HG03469 (cell line): ENCODE results near the gene RPS6KA4.
"Not testable (repeated sequence)": the region's sequence is repeated elsewhere in the genome, so short reads cannot be mapped to it uniquely, and the experiment has no call there.

Source experiments
- ATAC-seq: cut with Tn5 transposase; IDR thresholded peaks from one replicate; pipeline ENCODE4 v1.9.1; 2021; ENCODE audit warnings: mild to moderate bottlenecking, moderate library complexity, moderate number of reproducible peaks; ENCODE audit not compliant: unreplicated experiment

RPS6KA4 gene

DNA sequence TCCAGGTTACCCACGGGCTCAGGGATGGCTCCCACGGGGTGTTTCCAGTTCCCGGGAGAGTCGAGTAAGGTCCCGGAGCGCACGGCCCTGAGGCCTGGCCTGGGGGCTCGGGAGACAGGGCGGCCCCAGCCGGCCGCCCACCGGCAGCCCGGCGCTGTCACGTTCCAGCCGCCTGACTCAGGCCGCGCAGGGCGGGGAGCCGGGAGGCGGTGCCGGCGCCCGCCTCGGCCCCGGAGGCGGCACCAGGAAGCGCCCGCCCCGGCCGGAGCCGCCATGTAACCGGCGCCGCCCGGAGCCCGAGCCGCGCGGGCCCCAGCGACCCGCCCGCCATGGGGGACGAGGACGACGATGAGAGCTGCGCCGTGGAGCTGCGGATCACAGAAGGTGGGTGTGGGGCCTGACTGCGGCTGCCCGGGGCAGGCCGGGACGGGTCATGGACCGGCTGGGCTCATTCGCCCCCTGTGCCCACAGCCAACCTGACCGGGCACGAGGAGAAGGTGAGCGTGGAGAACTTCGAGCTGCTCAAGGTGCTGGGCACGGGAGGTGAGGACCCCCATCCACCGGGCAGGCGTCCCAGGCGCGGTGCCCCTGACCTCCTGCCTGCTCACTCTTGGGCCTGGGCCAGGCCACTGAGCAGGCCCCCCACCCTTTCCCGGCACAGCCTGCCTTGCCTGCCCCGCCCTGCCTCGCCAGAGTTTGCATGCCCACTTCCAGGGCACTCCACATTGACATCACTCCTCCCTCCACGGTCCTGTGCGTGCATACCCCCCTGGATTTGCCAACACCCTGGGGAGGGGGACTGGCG, at the start of gene RPS6KA4:
Gene RPS6KA4, plus strand, starts transcription at position 256 of the 805 bp plus-strand sequence. Its CDS starts 74 bp downstream, at position 330.
- ATAC-seq: no peak

DNA sequence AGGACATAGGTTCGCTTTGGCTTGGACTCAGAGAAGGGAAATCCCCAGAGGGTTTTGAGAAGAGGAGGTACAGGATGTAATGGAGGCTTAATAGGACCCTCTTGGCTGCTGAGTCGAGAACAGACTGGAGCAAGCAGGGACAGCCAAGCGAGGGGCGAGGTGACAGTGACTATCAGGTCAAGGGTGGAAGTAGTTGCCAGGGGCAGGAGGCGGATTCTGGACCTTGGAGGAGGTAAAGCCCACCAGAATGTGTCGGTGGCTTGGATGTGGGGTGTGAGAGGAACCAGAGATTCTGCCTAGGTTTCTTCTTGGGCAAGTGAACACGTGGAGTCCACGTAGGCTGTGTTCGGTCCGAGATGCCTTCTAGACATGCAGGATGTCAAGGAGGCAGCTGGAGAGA, 46.0 kb upstream of the RPS6KA4 start:
- ATAC-seq: no peak

DNA sequence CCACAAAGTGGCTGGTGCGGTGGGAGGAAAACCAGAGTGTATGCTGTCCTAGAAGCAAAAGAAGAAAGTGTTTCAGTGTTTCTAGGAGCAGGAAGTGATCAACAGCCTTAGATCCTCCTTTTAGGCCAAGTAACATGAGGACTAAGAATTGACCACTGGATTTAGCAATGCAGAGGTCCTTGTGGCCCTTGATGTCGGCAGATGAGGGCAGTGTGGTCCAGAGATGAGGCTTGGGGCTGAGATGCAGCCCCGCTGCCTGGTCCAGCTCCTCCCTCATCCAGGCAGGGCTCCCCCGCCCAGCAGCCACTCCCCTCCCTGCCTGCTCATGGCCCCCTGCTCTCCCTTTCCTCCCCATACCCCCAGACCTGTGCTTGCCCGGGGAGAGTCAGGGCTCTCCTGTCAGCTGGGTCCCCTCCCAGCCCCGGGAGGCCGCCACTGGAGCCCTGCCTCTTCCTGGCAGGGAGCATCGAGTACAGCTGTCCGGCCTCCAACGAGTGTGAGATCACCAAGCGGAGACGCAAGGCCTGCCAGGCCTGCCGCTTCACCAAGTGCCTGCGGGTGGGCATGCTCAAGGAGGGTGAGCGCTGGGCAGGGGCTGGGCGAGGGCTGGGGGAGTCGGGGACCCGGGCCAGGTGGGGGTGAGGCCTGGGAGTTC, 45.3 kb upstream of the RPS6KA4 start:
- no peak for ATAC-seq

DNA sequence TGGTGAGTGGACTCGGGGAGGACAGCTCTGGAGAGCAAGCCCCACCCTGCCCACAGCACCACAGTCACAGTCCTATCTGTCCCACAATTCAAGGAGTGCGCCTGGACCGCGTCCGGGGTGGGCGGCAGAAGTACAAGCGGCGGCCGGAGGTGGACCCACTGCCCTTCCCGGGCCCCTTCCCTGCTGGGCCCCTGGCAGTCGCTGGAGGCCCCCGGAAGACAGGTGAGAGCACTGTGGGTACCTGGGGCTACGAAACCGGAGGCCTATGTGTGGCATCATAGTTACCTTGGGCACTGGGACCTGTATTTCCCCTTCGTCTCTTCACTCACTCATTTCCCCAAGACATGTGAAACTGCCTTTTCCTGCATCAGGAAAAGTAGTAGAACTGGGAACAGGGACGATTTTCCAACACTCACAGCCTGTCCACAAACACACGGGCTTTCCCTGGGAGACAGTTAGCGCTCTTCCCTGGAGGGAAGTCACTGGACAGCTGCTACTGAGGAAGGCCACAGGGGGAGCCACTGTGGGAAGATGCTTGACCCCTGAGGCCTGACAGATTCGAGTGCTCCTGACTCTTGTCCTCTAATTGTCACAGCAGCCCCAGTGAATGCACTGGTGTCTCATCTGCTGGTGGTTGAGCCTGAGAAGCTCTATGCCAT, 44.7 kb upstream of the RPS6KA4 start:
- ATAC-seq: no peak

DNA sequence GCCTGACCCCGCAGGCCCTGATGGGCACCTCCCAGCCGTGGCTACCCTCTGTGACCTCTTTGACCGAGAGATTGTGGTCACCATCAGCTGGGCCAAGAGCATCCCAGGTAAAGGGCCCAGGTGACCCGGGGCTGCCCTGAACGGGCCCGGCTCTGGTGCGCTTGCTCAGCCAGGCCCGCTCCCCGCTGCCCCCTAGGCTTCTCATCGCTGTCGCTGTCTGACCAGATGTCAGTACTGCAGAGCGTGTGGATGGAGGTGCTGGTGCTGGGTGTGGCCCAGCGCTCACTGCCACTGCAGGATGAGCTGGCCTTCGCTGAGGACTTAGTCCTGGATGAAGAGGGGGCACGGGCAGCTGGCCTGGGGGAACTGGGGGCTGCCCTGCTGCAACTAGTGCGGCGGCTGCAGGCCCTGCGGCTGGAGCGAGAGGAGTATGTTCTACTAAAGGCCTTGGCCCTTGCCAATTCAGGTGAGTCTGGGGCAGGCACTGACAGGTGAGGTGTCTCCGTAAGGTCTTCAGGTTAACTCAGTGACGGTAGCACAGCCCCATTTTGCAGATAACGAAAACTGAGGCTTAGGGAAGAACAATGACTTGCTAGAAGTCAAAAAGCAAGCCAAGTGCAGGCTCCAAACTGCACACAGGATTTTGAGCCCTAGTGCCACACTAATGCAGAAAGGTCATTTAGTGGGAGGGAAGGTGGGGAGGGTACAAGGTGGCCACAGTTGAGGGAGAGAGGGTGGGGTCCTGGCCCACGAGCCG, 44.0 kb upstream of the RPS6KA4 start:
- no peak for ATAC-seq

DNA sequence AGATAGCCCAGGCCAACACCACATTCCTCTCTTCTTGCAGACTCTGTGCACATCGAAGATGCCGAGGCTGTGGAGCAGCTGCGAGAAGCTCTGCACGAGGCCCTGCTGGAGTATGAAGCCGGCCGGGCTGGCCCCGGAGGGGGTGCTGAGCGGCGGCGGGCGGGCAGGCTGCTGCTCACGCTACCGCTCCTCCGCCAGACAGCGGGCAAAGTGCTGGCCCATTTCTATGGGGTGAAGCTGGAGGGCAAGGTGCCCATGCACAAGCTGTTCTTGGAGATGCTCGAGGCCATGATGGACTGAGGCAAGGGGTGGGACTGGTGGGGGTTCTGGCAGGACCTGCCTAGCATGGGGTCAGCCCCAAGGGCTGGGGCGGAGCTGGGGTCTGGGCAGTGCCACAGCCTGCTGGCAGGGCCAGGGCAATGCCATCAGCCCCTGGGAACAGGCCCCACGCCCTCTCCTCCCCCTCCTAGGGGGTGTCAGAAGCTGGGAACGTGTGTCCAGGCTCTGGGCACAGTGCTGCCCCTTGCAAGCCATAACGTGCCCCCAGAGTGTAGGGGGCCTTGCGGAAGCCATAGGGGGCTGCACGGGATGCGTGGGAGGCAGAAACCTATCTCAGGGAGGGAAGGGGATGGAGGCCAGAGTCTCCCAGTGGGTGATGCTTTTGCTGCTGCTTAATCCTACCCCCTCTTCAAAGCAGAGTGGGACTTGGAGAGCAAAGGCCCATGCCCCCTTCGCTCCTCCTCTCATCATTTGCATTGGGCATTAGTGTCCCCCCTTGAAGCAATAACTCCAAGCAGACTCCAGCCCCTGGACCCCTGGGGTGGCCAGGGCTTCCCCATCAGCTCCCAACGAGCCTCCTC, 43.1 kb upstream of the RPS6KA4 start:
- ATAC-seq: not testable (repeated sequence)

DNA sequence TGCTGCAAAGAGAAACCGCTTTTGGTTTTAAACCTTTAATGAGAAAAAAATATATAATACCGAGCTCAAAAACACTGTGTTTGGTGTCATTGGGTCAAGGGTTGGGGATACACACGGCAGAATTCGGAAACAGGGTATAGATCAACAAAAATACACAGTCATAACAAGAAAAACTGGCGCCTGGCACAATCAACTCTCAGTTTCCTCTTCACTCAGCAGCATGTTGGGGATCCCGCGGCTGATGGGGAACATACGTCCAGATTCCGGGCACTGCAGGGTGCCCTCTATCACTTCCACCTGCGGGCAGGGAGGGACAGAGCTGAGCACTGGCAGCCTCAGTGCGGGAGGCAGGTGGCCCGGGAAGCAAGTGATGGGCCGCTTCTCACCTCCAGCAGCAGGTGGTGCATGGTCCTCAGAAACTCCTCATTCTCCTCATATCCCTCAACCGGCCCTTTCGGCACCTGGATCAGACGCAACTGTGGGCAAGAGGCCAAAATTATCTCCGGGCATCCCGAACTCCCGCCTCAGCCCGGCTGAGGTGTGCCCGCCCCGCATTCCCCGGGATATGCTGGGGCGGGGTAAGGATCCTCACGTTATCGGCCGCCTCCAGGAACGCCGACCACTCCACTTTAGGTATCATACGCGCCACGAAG, 42.2 kb upstream of the RPS6KA4 start:
- ATAC-seq: no peak

DNA sequence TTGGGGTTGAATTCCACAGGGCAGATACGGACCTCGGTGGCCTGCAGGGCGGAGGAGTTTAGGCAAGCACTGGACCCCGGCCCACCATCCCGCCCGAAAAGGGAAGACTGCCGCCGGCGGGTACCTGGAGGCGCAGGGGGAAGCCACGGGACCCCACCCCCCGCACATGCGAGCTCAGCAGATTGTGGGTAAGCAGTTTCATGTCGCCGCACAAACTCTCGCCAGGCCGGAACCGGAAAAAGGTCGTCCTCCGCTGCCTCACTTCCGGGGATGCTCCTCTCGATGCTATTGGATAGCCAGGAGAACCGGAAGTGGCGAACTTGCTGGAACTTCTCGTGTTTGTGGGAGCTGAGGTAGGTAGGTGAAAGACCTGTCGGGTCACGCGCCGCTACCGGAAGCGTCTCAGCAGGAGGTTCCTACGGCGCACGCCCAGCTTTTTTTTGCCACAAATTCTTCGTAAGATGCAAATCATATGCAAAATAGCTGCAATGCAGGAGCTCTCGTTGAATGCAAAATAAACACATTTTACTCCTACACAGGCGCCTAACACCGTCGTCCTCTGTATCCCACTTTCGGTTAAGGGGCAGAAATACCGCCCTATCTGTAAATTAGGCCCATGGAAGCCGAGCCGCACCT, 41.5 kb upstream of the RPS6KA4 start, which contains the start of gene TRMT112:
Gene TRMT112, minus strand, starts transcription at position 235 of the 636 bp plus-strand sequence. Its CDS starts 33 bp downstream, at position 202.
- ATAC-seq: peak; percentile 37

DNA sequence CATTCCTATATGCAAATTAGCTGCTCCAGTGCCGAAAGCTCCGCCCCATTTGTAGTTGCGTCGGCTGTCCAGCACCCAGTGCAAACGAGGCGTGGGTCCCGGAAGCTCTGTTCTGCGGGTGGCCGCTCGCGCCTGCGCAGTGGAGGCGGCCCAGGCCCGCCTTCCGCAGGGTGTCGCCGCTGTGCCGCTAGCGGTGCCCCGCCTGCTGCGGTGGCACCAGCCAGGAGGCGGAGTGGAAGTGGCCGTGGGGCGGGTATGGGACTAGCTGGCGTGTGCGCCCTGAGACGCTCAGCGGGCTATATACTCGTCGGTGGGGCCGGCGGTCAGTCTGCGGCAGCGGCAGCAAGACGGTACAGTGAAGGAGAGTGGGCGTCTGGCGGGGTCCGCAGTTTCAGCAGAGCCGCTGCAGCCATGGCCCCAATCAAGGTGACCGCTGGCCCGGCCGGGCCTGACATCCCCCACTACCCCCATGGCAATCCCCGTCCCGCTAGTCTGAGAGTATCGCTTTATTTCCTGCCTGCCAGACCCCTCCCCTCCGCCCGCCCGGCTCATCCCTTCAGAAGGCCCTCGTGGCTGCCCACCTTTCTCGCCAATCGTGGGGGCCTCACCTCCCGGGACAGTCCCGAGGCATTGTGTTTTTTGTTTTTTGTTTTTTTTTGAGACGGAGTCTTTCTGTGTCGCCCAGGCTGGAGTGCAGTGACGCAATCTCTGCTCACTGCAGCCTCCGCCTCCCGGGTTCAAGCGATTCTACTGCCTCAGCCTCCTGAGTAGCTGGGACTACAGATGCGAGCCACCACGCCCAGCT, 40.8 kb upstream of the RPS6KA4 start, which contains the start of gene PRDX5:
Gene PRDX5, plus strand, starts transcription at position 161 of the 805 bp plus-strand sequence. Its CDS starts 95 bp downstream, at position 256.
- ATAC-seq: peak; percentile 45

DNA sequence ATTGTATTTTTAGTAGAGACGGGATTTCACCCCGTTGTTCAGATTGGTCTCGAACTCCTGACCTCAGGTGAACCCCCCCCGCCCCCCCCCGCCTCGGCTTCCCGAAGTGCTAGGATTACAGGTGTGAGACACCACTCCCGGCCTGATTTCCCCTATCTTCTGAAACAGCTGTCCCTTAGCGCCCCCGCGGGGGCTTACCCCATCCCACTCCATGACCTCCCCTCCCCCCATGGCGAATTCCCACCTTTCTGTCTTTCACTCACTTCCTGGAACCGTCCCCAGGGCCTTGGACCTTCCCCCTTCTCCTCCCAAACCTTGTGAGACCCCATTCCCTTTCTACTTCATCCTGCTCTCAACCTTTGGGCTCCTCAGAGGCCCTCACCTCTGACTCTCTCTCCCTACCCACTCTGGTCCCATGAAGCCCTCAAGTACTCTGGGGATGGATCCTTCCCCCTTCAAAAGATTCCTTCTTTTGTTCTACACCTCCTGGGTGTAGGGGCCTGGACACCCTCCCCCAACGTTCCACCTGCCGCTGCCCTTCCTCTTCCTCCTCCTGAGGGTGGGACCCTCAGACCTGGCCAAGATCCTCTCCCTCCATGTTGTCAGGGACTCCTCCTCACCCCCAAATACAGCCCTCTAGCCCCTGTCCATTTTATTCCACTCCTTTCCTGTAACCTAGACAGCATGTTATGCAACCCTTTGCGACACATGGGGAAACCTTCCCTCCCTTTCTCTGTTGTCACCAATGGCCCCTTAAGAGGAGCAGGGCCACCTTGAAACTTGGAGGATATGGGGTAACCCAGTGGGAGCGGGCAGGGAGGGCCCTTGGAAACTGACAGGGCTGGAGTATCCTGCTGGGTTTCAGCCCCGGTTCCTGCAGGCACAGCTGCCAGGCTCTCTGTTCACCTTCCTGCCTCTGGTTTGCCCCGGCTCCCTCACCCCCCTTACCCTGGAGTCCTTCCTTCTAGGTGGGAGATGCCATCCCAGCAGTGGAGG, 39.9 kb upstream of the RPS6KA4 start:
- no peak for ATAC-seq

DNA sequence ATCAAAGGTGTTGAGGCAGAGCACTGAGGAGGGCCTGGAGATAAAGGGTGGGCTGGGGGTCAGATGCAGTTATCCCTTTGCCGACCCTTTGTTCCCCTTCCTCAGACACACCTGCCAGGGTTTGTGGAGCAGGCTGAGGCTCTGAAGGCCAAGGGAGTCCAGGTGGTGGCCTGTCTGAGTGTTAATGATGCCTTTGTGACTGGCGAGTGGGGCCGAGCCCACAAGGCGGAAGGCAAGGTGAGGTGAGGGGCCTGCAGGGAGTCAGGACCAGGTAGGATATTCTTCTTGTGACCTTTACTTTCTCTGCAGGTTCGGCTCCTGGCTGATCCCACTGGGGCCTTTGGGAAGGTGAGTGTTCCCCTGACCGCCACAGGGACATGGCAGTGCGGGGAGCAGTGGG, 38.4 kb upstream of the RPS6KA4 start:
- no peak for ATAC-seq

DNA sequence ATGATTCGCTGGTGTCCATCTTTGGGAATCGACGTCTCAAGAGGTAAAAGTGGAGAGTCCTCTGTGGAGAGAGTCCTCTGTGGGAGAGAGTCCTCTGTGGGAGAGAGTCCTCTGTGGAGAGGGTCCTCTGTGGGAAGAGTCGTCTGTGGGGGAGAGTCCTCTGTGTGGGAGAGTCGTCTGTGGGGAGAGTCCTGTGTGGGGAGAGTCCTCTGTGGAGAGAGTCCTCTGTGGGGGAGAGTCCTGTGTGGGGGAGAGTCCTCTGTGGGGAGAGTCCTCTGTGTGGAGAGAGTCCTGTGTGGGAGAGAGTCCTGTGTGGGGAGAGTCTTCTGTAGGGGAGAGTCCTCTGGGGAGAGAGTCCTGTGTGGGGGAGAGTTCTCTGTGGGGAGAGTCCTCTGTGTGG, 37.9 kb upstream of the RPS6KA4 start:
- no peak for ATAC-seq

DNA sequence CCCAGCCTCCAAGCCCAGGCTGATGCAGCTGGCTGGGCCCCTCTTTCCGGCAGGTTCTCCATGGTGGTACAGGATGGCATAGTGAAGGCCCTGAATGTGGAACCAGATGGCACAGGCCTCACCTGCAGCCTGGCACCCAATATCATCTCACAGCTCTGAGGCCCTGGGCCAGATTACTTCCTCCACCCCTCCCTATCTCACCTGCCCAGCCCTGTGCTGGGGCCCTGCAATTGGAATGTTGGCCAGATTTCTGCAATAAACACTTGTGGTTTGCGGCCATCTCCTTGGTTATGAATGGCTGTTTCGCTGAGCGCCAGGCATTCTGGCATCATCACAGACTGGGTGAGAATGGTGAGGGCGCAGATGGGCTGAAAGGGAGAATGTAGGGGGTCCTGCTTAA, 37.4 kb upstream of the RPS6KA4 start:
- no peak for ATAC-seq

DNA sequence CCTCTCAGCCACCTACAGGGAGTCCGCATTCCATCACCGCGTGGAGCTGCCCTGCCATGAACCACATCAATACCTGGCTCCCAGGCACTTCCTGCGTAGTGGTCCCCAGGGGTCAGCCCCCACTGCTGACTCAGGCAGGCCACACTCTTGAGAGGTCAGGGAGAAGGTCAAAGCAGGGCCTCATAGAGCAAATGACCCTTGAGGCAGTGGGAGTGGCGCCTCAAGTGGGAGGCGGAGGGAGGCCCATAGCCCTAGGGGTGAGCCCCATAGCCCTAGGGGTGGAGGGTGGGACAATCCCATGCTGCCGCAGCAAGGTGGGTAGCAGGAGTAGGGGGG, 36.1 kb upstream of the RPS6KA4 start:
- ATAC-seq: no peak

DNA sequence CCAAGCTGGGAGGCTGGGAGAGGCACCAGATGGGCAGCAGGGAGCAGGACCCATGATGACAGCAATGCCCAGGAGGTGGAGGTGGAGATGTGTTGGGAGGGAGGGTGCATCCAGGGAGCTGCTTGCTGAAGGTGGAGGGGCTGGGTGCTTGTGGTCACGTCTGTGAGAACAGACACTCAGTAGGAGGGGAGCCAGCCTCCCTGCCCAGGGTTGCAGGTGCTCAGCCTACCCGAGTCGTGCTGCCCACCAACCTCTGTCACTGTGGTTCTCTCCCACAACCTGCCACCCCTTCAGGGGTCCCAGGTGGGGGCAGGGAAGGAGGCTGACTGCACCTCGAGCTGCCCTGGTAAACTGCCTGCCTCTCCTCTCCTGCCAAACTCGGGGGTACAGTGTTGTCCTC, 35.6 kb upstream of the RPS6KA4 start:
- no peak for ATAC-seq

DNA sequence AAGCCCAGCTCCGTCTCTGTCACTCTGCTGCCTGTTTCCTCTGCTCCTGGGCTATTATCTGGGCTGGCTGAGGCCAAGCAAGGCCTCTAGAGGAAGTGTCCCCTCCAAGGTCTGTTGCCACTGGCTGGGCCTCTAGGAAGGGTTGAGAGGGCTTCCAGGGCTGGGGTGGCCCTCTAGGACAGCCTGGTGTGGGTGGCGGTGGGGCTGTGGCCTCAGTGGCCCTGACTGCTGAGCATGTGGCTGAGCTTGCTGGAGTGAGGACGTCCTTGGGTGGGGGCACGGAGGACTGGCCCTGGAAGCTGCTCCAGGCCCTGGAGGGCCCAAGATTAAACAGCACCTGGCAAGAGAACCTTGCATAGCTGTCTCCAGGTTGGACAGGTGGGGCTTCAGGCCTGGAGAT, 35.0 kb upstream of the RPS6KA4 start:
- not testable (repeated sequence) for ATAC-seq
